Upper lobe of right lung (tissue), 1 donor: ENCODE measurements around the gene TMEM132A. TPM values are rescaled to one million over a fixed set of nuclear protein-coding genes. Genes with fewer than 3 reads are reported as not detected.

Experiments
- ATAC-seq: fragments of 200-7000 bp; cut with Tn5 transposase; one replicate; pipeline ENCODE4 v1.9.1; 2020; ENCODE audit warnings: mild to moderate bottlenecking, moderate library complexity
- DNase-seq: peaks from one replicate; pipeline ENCODE4 v3.0.0-alpha.2; 2020
- H3K27ac ChIP-seq: fragments of 200-600 bp; one replicate; pipeline ENCODE4 v1.8.0; 2022
- H3K27me3 ChIP-seq: fragments of 200-600 bp; one replicate; pipeline ENCODE4 v1.8.0; 2022; ENCODE audit warnings: mild to moderate bottlenecking
- H3K36me3 ChIP-seq: fragments of 200-600 bp; one replicate; pipeline ENCODE4 v1.8.0; 2022
- H3K4me1 ChIP-seq: fragments of 200-600 bp; one replicate; pipeline ENCODE4 v1.8.0; 2022
- H3K4me3 ChIP-seq: fragments of 200-600 bp; one replicate; pipeline ENCODE4 v1.8.0; 2022; ENCODE audit warnings: mild to moderate bottlenecking
- H3K9me3 ChIP-seq: fragments of 200-600 bp; one replicate; pipeline ENCODE4 v1.8.0; 2022
- CTCF ChIP-seq: fragments of 200-600 bp; IDR thresholded peaks from one replicate; pipeline ENCODE4 v1.8.0; 2022; ENCODE audit warnings: antibody characterized with exemption
- intact Hi-C: fragments of 100-400 bp; cut with DNase I; formaldehyde crosslinking; loops from one replicate; pipeline ENCODE4 v1.11.0; 2022
- total RNA-seq: library from RNA; stranded (reverse); fragmentation: NEBNext Ultra II Directional; extraction: Animal tissue kit (Norgen Biotek cat#: 25700); gene quantifications from one replicate; pipeline ENCODE4 v1.2.1, GENCODE V29; 2021
- donor health status: DM: no; HTN: yes; CAD: no; lungs with severe emphysema.

Gene TMEM132A
- total RNA-seq, 1 donor from 2014 or later: 18.4 TPM

- Histone ChIP-seq H3K27me3 (no peaks in the 10 kb centered on the region), H3K9me3 (no peaks in the 10 kb centered on the region), H3K4me1 (peaks cover 17% of the 10 kb centered on the region), H3K4me3 (no peak overlapping the region), H3K27ac (no peak overlapping the region), H3K36me3 (peaks cover 51% of the 10 kb centered on the region)
- intact Hi-C loops: no loop called here
- no peak for DNase-seq
- no peak for TF ChIP-seq CTCF
- no peak for ATAC-seq
Observed at GRCh38 chr11:60941371-60942119, 17.3 kb downstream of the TMEM132A start.

GRCh38 chr11:60942219-60942618 lies 18.0 kb downstream of the TMEM132A start:
- no peak for TF ChIP-seq CTCF
- H3K4me3 ChIP-seq: no peak overlapping the region
- no peak for ATAC-seq
- peaks cover 11% of the 10 kb centered on the region for H3K4me1 ChIP-seq
- H3K27ac ChIP-seq: no peak overlapping the region
- intact Hi-C loops: no loop called here
- H3K27me3 ChIP-seq: no peaks in the 10 kb centered on the region
- H3K36me3 ChIP-seq: peaks cover 53% of the 10 kb centered on the region
- H3K9me3 ChIP-seq: no peaks in the 10 kb centered on the region
- DNase-seq: no peak

- DNase-seq (no peak), ATAC-seq (peak; percentile 64)
- peaks cover 10% of the 10 kb centered on the region for H3K4me1 ChIP-seq
Observed at GRCh38 chr11:60942970-60943565, 18.8 kb downstream of the TMEM132A start.

GRCh38 chr11:60944490-60945294 lies 20.4 kb downstream of the TMEM132A start:
- Histone ChIP-seq H3K9me3 (no peaks in the 10 kb centered on the region), H3K27me3 (no peaks in the 10 kb centered on the region), H3K4me3 (no peak overlapping the region), H3K4me1 (peaks cover 12% of the 10 kb centered on the region), H3K27ac (no peak overlapping the region), H3K36me3 (peaks cover 35% of the 10 kb centered on the region)
- intact Hi-C loops: no loop called here
- ATAC-seq (peak; percentile 59), DNase-seq (no peak)
- peak; percentile 27 for TF ChIP-seq CTCF

More at GRCh38 chr11:60942970-60943565, 18.8 kb downstream of the TMEM132A start:
- intact Hi-C loops: no loop called here
- Histone ChIP-seq H3K9me3 (no peaks in the 10 kb centered on the region), H3K27ac (no peak overlapping the region), H3K4me3 (no peak overlapping the region), H3K27me3 (no peaks in the 10 kb centered on the region), H3K36me3 (peaks cover 47% of the 10 kb centered on the region)
- no peak for TF ChIP-seq CTCF

GRCh38 chr11:60945295-60945667 lies 21.0 kb downstream of the TMEM132A start:
- Histone ChIP-seq H3K9me3 (no peaks in the 10 kb centered on the region), H3K27ac (no peak overlapping the region), H3K4me1 (peaks cover 14% of the 10 kb centered on the region), H3K27me3 (no peaks in the 10 kb centered on the region), H3K36me3 (peaks cover 35% of the 10 kb centered on the region), H3K4me3 (no peak overlapping the region)
- no peak for ATAC-seq
- TF ChIP-seq CTCF: no peak
- intact Hi-C loops: no loop called here
- no peak for DNase-seq
